Renal cortex interstitium (tissue), 11 donors: ENCODE measurements around the gene CDK12. TPM values are rescaled to one million over a fixed set of nuclear protein-coding genes. Genes with fewer than 3 reads are reported as not detected.
"Not testable (repeated sequence)": the region's sequence is repeated elsewhere in the genome, so short reads cannot be mapped to it uniquely, and the experiment has no call there.

Experiments
- DNase-seq, 11 donors: peaks; one replicate each; pipeline ENCODE4 v3.0.0-alpha.2; 2013; ENCODE audit warnings: low read depth in 9 of 11, low spot score in 4 of 11; ENCODE audit errors: extremely low read depth in 1 of 11
- polyA plus RNA-seq, 3 donors: library from polyadenylated mRNA; unstranded; fragments of 120-200 nt; gene quantifications; one replicate each; pipeline ENCODE4 v1.2.1, GENCODE V29; 2013; ENCODE audit not compliant: insufficient read length in 3 of 3

Gene CDK12
- polyA plus RNA-seq, 3 donors: 53.4 to 65.5 (median 62.0) TPM

DNA sequence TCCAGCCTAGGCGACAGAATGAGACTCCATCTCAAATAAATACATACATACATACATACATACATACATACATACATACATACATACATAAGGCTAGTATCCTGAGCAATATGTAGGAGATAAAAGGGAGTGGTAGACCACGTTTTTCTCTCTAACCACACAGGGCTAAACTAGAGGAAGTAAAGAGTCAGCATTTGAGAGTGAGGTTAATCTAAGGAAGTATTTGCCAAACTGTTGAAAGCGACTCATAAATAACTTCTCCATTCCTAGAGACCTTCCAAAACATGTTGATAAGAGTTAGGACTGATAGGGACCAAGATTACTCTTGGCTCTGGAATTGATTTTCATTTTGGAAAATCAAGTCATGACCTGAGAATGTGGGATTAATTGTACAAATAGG is 77.6 kb downstream of the CDK12 start:
- DNase-seq: no peak

DNA sequence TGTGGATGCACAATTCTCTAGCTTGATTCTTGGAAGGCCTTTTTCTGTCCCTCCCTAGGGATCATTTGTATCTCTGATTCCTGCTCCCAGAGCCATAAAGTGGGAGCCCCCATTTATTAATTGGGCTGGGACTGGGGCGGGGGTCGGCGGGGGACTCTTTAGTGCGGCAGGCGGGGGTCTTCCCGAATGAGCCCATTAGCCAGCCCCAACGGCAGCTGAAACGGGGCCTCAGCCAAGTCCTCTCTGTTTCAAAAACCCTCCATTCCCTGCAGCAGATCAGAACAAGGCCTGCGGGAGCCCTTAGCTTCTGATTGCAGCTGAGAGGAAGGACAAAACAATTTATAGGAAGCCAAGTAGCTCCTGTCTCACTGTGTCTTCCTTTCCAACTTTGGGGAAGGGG is 79.3 kb downstream of the CDK12 start:
- DNase-seq: no peak

- DNase-seq: no peak
Observed at GRCh38 chr17:39541652-39542051, 80.4 kb downstream of the CDK12 start.

GRCh38 chr17:39543176-39543575 is 81.9 kb downstream of the CDK12 start:
- DNase-seq: no peak

DNA sequence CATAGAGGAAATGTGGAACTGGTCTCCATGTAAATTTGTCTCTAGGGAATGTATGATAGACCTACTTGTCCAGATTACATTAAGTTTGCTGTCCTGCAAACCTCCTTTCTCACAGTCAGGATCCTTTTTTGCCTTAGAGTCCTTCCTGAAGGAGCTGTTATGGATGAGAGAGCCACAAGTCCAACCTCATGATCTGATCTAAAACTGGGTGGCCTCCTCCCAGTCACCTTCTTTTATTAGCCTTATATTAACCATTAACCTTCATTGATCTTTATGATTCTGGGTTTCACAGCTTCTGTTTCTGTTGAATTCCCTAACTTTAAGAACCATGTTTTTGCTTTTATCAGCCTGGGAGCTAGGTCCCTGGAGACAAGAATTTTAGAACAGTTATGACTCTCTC is 82.4 kb downstream of the CDK12 start:
- DNase-seq: no peak

DNA sequence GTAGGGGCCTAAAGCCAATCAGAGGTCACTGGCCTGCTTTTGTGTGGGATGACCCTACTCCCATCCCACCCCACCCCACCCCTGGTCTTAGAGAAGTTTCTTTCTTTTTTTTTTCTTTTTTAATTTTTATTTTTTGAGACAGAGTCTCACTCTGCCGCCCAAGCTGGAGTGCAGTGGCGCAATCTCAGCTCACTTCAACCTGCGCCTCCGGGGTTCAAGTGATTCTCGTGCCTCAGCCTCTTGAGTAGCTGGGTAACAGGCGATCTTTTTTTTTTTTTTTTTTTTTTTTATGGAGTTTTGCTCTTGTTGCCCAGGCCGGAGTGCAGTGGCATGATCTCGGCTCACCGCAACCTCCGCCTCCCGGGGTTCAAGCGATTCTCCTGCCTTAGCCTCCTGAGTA is 83.1 kb downstream of the CDK12 start:
- DNase-seq: not testable (repeated sequence)

DNA sequence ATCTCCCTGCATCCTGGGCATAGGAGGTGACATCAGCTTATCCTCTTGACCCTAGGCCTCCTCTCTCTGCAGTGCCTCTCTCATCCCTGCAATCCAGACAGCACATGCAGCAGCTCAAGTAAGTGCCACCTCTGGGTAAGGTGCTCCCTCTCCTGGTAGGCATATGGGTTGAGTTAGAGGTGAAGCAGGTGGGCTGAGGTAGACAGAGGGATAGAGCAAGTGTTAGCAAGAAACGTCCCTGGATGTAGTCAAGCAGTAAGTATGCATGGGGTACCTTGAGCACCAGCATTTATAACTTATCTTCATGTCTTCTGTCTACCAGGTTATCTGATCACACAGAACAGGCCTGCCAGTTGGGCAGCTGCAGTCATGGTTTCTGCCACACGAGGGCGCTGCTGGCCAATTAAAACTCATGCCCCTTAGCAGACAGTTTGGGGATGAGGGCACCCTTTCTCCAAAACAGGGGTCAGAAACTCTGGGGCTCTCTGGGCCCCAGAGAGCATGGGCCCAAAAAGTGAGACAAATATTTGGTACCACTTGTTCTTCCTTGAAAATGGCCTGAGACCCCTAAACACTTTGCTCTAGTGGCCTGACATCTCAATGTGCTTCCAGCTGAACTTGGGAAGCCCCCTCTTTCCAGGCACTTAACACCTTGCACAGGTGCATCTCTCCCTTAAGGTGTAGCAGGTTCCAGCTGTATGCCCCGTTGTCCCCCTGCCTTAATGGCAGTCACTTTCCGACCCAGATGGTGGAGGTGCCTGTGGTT is 86.6 kb downstream of the CDK12 start:
- peak in 3 of 11 donors; percentile 19 to 36 (median 26) for DNase-seq

GRCh38 chr17:39548494-39549225 is 87.4 kb downstream of the CDK12 start:
- no peak for DNase-seq

GRCh38 chr17:39549747-39550573 is 88.7 kb downstream of the CDK12 start:
- DNase-seq: no peak

GRCh38 chr17:39551879-39552278 is 90.6 kb downstream of the CDK12 start:
- DNase-seq: no peak

- no peak for DNase-seq
Observed at GRCh38 chr17:39553341-39553945, 92.2 kb downstream of the CDK12 start.

DNA sequence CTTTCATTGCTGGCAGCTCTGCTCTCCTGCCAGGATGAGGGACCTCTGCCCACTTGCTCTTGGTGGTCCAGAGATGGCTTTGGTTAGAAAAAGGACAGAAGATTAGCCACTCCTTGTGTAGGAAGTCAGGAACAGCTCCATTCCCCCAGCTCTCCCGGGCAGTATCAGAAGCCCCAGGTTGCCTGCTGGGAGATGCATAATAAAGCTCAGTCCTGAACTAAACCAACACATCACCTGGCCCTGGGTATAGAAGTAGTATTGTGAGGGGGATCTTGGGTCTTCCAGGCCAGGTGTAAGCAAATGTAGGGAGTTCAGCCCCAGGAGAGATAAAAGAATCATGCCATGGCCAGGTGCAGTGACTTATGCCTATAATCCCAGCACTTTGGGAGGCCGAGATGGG is 94.1 kb downstream of the CDK12 start:
- DNase-seq: no peak

- DNase-seq: no peak
Observed at GRCh38 chr17:39556423-39556822, 95.1 kb downstream of the CDK12 start.

GRCh38 chr17:39562395-39562794 is 101.1 kb downstream of the CDK12 start:
- DNase-seq: no peak

GRCh38 chr17:39562976-39563375 is 101.7 kb downstream of the CDK12 start:
- no peak for DNase-seq

DNA sequence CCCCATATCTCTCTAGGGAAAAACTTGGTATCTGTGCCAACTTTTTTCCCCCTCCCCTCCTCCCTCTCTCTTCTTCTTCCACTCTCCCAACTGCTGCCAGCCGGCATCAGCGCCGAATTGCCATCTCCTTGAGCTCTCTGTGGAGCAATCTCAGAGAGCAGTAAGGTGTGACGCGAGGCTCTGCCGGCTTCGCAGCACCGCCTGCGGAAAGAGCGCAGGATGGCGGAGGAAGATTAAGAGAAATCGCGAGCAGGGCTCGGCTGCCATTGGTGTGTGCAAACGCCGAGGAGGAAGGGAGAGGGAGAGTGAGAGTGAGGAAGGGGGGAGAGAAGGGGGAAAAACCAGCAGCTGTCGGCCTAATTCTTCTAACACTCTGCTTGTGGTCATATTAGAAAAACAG is 102.2 kb downstream of the CDK12 start:
- DNase-seq: peak in 2 of 11 donors; percentile 13 to 53

- DNase-seq: no peak
Observed at GRCh38 chr17:39564211-39564848, 103.0 kb downstream of the CDK12 start.

GRCh38 chr17:39566094-39566850 is 105.0 kb downstream of the CDK12 start:
- no peak for DNase-seq
